Measurements from ENCODE around the gene MYO18A.
"Not testable (repeated sequence)": the region's sequence is repeated elsewhere in the genome, so short reads cannot be mapped to it uniquely, and the experiment has no call there.

Gene MYO18A

GRCh38 chr17:29193146-29193545, 12.9 kb upstream of the MYO18A start:
- FAIRE-seq = no peak

- FAIRE-seq = no peak
Observed at GRCh38 chr17:29190592-29191207, 10.5 kb upstream of the MYO18A start.

- FAIRE-seq = no peak
Observed at GRCh38 chr17:29190039-29190438, 9.8 kb upstream of the MYO18A start.

GRCh38 chr17:29189355-29189754, 9.2 kb upstream of the MYO18A start:
- no peak for FAIRE-seq

GRCh38 chr17:29181226-29181625, 1.0 kb upstream of the MYO18A start:
- no peak for FAIRE-seq

- FAIRE-seq = no peak
Observed at GRCh38 chr17:29180788-29181160, 576 bp upstream of the MYO18A start.

- FAIRE-seq = no peak
Observed at GRCh38 chr17:29179232-29180033, 765 bp downstream of the MYO18A start.

GRCh38 chr17:29178750-29179231, 1.4 kb downstream of the MYO18A start:
- FAIRE-seq = no peak

- no peak for FAIRE-seq
Observed at GRCh38 chr17:29177871-29178749, 2.1 kb downstream of the MYO18A start.

- FAIRE-seq = no peak
Observed at GRCh38 chr17:29177541-29177870, 2.7 kb downstream of the MYO18A start.

GRCh38 chr17:29176558-29177351, 3.4 kb downstream of the MYO18A start:
- FAIRE-seq = no peak

GRCh38 chr17:29175349-29175748, 4.8 kb downstream of the MYO18A start:
- FAIRE-seq = no peak

GRCh38 chr17:29172589-29172988, 7.6 kb downstream of the MYO18A start:
- FAIRE-seq = no peak

GRCh38 chr17:29170682-29171081, 9.5 kb downstream of the MYO18A start:
- no peak for FAIRE-seq

GRCh38 chr17:29169806-29170591, 10.2 kb downstream of the MYO18A start:
- no peak for FAIRE-seq

- not testable (repeated sequence) for FAIRE-seq
Observed at GRCh38 chr17:29168759-29169126, 11.5 kb downstream of the MYO18A start.

GRCh38 chr17:29168079-29168758, 12.0 kb downstream of the MYO18A start:
- no peak for FAIRE-seq

GRCh38 chr17:29167393-29168078, 12.7 kb downstream of the MYO18A start:
- FAIRE-seq = no peak

- FAIRE-seq = no peak
Observed at GRCh38 chr17:29166507-29166887, 13.7 kb downstream of the MYO18A start.

GRCh38 chr17:29165800-29166506, 14.2 kb downstream of the MYO18A start:
- no peak for FAIRE-seq
